ENCODE data around the gene PPARGC1A.

- TF ChIP-seq, protein P1, sequence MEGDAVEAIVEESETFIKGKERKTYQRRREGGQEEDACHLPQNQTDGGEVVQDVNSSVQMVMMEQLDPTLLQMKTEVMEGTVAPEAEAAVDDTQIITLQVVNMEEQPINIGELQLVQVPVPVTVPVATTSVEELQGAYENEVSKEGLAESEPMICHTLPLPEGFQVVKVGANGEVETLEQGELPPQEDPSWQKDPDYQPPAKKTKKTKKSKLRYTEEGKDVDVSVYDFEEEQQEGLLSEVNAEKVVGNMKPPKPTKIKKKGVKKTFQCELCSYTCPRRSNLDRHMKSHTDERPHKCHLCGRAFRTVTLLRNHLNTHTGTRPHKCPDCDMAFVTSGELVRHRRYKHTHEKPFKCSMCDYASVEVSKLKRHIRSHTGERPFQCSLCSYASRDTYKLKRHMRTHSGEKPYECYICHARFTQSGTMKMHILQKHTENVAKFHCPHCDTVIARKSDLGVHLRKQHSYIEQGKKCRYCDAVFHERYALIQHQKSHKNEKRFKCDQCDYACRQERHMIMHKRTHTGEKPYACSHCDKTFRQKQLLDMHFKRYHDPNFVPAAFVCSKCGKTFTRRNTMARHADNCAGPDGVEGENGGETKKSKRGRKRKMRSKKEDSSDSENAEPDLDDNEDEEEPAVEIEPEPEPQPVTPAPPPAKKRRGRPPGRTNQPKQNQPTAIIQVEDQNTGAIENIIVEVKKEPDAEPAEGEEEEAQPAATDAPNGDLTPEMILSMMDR (IDR thresholded peaks at IDR 0.05), result no peak
- TF ChIP-seq POLR2A (IDR thresholded peaks at IDR 0.05; ENCODE audit: low read depth), result no peak
These were observed 139.7 kb downstream of the PPARGC1A start for GRCh38 chr4:23750125-23750524.
